ENCODE results near the gene H1-8. TPM values are rescaled to one million over a fixed set of nuclear protein-coding genes. Genes with fewer than 3 reads are reported as not detected.
"Not testable (repeated sequence)": the region's sequence is repeated elsewhere in the genome, so short reads cannot be mapped to it uniquely, and the experiment has no call there.

Gene H1-8
- total RNA-seq, 2 experiments from 2014 or later, result not detected

DNA sequence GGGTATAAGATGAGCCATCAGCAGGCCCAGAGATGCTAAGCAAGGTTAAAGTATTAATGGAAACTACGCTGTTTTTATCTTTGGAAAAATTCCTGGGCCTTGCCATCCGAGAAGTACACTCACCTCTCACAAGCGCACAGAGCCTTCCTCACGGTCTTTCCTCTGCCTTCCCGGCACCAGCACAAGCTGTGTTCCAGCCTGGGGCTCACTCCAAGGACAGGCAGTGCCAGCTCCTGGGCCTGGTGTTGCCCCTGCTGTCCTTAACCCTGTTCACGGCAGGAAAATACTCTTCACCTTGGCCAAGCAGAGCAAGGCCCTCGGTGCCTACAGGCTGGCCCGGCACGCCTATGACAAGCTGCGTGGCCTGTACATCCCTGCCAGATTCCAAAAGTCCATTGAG lies 28.9 kb upstream of the H1-8 start:
- CTCF ChIA-PET, result no interaction called here

DNA sequence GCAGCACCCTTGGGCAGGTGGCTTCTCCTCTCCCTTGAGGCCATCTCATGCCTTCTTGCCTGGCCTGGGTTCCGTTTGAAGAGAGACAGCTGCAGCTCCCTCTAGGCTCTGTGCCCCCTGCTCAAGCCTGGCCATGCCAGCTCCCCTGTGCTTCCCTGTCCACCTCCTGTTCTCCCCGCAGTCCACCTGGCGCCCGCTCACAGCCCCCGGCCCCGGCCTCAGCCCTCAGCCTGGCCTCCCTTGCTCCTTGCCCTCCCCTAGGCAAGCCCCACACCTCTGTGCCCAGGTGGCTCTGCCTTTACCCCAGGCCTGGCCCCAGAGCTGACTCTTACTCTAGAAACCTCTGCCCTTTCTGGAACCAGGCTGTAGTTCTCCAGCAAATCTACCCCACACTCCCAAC lies 28.4 kb upstream of the H1-8 start:
- CTCF ChIA-PET, result no interaction called here
- H3K27me3 Mint-ChIP-seq, result no peaks in the 10 kb centered on the region
- H3K4me1 Mint-ChIP-seq (ENCODE audit: low read depth), result peaks cover 2% of the 10 kb centered on the region
- ATAC-seq (no peak), DNase-seq (no peak)
- no peak overlapping the region for H3K27ac Mint-ChIP-seq
- no peak for TF ChIP-seq CTCF (IDR thresholded peaks at IDR 0.05)
- intact Hi-C loops (cut with micrococcal nuclease), result no loop called here
- POLR2A ChIA-PET, result interaction anchor here (0.5 kb wide), 1 partner anchor 331 kb away, joined by 3 read pairs; no protein-coding TSS in a partner anchor
- H3K36me3 Mint-ChIP-seq (ENCODE audit: low read depth), result no peaks in the 10 kb centered on the region
- no peaks in the 10 kb centered on the region for H3K9me3 Mint-ChIP-seq
- H3K4me3 Mint-ChIP-seq, result no peak overlapping the region

More for the DNA sequence above, 28.9 kb upstream of the H1-8 start:
- POLR2A ChIA-PET, result no interaction called here
- Mint-ChIP-seq H3K4me1 (ENCODE audit: low read depth) (peaks cover 2% of the 10 kb centered on the region), H3K4me3 (no peak overlapping the region), H3K27ac (no peak overlapping the region), H3K36me3 (ENCODE audit: low read depth) (no peaks in the 10 kb centered on the region), H3K9me3 (no peaks in the 10 kb centered on the region), H3K27me3 (no peaks in the 10 kb centered on the region)
- DNase-seq (no peak), ATAC-seq (no peak)
- no peak for TF ChIP-seq CTCF (IDR thresholded peaks at IDR 0.05)
- intact Hi-C loops (cut with micrococcal nuclease), result no loop called here

- CTCF ChIA-PET; ATAC-seq; intact Hi-C loops (cut with micrococcal nuclease); H3K4me3 Mint-ChIP-seq; H3K9me3 Mint-ChIP-seq; H3K27ac Mint-ChIP-seq; H3K36me3 Mint-ChIP-seq (ENCODE audit: low read depth); DNase-seq; H3K4me1 Mint-ChIP-seq (ENCODE audit: low read depth); POLR2A ChIA-PET; H3K27me3 Mint-ChIP-seq: not testable (repeated sequence)
These were observed 27.7 kb upstream of the H1-8 start for GRCh38 chr3:129515108-129515820.

DNA sequence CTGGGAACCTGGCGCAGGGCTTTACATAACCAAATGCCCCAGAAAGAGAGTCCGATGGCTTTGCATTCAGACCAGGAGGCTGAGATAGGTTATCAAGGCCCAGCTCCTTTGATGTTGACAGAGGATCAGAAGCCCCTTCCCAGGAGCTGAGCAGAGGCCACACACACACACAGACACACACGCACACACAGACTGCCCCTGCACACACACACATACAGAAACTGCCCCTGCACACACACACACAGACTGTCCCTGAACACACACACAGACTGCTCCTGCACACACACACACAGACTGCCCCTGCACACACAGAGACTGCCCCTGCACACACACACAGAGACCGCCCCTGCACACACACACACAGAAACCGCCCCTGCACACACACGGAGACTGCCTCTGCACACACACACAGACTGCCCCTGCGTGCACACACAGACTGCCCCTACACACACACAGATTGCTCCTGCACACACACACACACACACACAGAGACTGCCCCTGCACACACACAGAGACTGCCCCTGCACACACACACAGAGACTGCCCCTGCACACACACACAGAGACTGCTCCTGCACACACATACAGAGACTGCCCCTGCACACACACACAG lies 27.0 kb upstream of the H1-8 start:
- H3K9me3 Mint-ChIP-seq; intact Hi-C loops (cut with micrococcal nuclease); H3K4me1 Mint-ChIP-seq (ENCODE audit: low read depth); H3K4me3 Mint-ChIP-seq; H3K36me3 Mint-ChIP-seq (ENCODE audit: low read depth); DNase-seq; H3K27me3 Mint-ChIP-seq; CTCF ChIA-PET; ATAC-seq; POLR2A ChIA-PET; H3K27ac Mint-ChIP-seq: not testable (repeated sequence)

DNA sequence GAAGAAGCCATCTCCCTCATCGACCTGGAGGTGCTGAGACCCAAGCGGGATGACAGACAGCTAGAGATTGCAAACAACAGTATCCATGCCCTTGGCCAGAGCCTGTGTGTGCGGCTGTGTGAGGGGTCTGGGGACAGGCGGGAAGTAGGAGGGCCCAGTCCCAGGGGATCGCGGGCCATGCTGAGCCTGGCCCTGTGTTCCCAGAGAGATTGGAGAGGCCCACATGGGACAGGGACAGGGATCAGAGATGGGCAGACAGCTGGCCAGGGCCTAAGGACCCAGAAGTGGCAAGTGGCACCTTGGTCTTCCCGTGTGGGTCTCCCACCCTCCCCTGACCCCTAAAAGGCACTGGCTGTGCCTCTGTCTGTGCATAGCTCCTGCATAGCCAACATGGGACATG lies 25.5 kb upstream of the H1-8 start:
- Mint-ChIP-seq H3K4me1 (ENCODE audit: low read depth) (no peaks in the 10 kb centered on the region), H3K9me3 (no peaks in the 10 kb centered on the region), H3K27ac (no peak overlapping the region), H3K4me3 (no peak overlapping the region), H3K36me3 (ENCODE audit: low read depth) (no peaks in the 10 kb centered on the region), H3K27me3 (no peaks in the 10 kb centered on the region)
- no peak for ATAC-seq
- DNase-seq, result no peak
- intact Hi-C loops (cut with micrococcal nuclease), result no loop called here
- POLR2A ChIA-PET, result no interaction called here
- CTCF ChIA-PET, result no interaction called here
- no peak for TF ChIP-seq CTCF (IDR thresholded peaks at IDR 0.05)

DNA sequence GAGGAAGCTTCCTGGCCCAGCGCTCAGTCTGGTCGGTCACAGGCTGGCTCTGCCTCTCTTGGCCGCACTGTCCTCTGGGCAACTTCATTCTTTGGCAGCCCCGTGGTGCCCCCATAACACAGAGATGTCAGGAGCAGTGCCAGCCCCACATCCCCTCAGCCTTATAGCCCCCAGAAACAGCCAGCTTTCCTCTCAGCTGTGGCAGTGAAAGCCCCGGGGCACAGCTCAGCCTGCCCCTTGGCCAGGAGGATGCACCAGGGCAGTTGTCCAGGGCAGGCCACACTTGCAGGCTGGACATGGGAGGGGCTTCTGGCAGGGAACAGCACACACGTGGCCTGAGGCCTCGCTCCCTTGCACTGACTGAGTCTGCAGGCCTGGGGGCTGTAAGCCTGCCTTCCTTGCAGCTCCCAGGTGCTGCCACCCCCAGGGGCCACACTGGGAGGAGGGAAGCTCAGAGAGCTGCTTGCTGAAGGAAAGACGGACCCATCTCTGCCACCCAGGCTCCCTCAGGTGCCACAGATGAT lies 24.9 kb upstream of the H1-8 start:
- Mint-ChIP-seq H3K4me1 (ENCODE audit: low read depth) (no peaks in the 10 kb centered on the region), H3K4me3 (no peak overlapping the region), H3K27ac (no peak overlapping the region), H3K9me3 (no peaks in the 10 kb centered on the region), H3K27me3 (no peaks in the 10 kb centered on the region), H3K36me3 (ENCODE audit: low read depth) (no peaks in the 10 kb centered on the region)
- no peak for TF ChIP-seq CTCF (IDR thresholded peaks at IDR 0.05)
- ATAC-seq, result no peak
- POLR2A ChIA-PET, result interaction anchor here (0.9 kb wide), 1 partner anchor 11 kb away, joined by 3 read pairs; no protein-coding TSS in a partner anchor
- CTCF ChIA-PET, result no interaction called here
- intact Hi-C loops (cut with micrococcal nuclease), result no loop called here
- DNase-seq, result no peak

Data from activated CD8-positive, alpha-beta T cell treated with anti-CD3 and anti-CD28 coated beads for 36 hours (primary cell).